Neural progenitor cell (in vitro differentiated cells): ENCODE measurements around the gene NCOA1.

Source experiments
- CTCF ChIP-seq: fragments of 200-600 bp; sonication (generic); IDR thresholded peaks from 2 replicates; pipeline ENCODE4 v1.5.1; 2017; ENCODE audit warnings: antibody characterized with exemption, mild to moderate bottlenecking
- EZH2 ChIP-seq: fragments of 200-600 bp; sonication (generic); IDR thresholded peaks from 2 replicates; pipeline ENCODE4 v1.6.1; 2017; ENCODE audit warnings: antibody characterized with exemption, mild to moderate bottlenecking, moderate library complexity

- TF ChIP-seq CTCF, result no peak
- no peak for TF ChIP-seq EZH2
Measured at GRCh38 chr2:24509840-24510239, 18.8 kb downstream of the NCOA1 start.
